GM12878 (cell line): ENCODE results near the gene NT5DC3. TPM values are rescaled to one million over a fixed set of nuclear protein-coding genes. Genes with fewer than 3 reads are reported as not detected.

Source experiments
- ATAC-seq: fragments of 200-7000 bp; cut with Tn5 transposase; 3 replicates; pipeline ENCODE4 v1.9.1; 2020; ENCODE audit warnings: mild to moderate bottlenecking, moderate library complexity
- BruUV-seq: library from RNA; stranded (reverse); fragments of 400-500 nt; replicated peaks from 2 replicates; lab custom pipeline; 2021; lab: Mats Ljungman, UMichigan
- CTCF ChIA-PET: fragments of 300-600 bp; sonication (Branson Sonifier 250); formaldehyde crosslinking; extraction: SDS; loops from one replicate; lab custom pipeline; 2021; ENCODE audit warnings: inconsistent platforms; lab: Yijun Ruan, JAX
- POLR2A ChIA-PET: fragments of 350-600 bp; formaldehyde crosslinking; extraction: SDS; loops from one replicate; lab custom pipeline; 2021; ENCODE audit warnings: inconsistent platforms; lab: Charles Lee
- RAD21 ChIA-PET: fragments of 300-600 bp; sonication (Branson Sonifier 250); formaldehyde crosslinking; loops from one replicate; lab custom pipeline; 2023; ENCODE audit warnings: antibody characterized with exemption; ENCODE audit not compliant: unreplicated experiment; lab: Charles Lee
- SMC1A ChIA-PET: fragments of 300-600 bp; sonication (Branson Sonifier 250); formaldehyde crosslinking; loops from one replicate; lab custom pipeline; 2023; ENCODE audit not compliant: unreplicated experiment, uncharacterized antibody; lab: Charles Lee
- DNase-seq: peaks from one replicate; pipeline ENCODE4 v3.0.0-alpha.2; 2011; ENCODE audit warnings: low read depth, low spot score
- FAIRE-seq: peaks from 3 replicates; lab custom pipeline; 2011; peaks lifted over from hg19 to GRCh38; lab: Jason Lieb, UNC
- H2AFZ ChIP-seq: 2 replicates; pipeline ENCODE4 v1.6.0; 2011; ENCODE audit warnings: low read depth, low read length, control low read depth; ENCODE audit not compliant: control insufficient read depth
- H3K27ac ChIP-seq: 2 replicates; pipeline ENCODE4 v1.5.1; 2011; ENCODE audit warnings: control low read depth; ENCODE audit not compliant: control insufficient read depth, insufficient read depth
- H3K27me3 ChIP-seq, 2 experiments: replicated peaks in 1 of 2; 2 replicates each; pipeline versions ENCODE4 v1.6.0 to v1.6.1; 2011; ENCODE audit warnings: low read length in 1 of 2; ENCODE audit not compliant: control insufficient read depth in 2 of 2, insufficient read depth in 2 of 2
- H3K36me3 ChIP-seq, 2 experiments: 2 replicates each; pipeline ENCODE4 v1.5.1; 2011; ENCODE audit warnings: low read length in 1 of 2; ENCODE audit not compliant: control insufficient read depth in 2 of 2, insufficient read depth in 2 of 2
- H3K4me1 ChIP-seq: 2 replicates; pipeline ENCODE4 v1.6.1; 2011; ENCODE audit warnings: mild to moderate bottlenecking, low read length, moderate library complexity, mixed read lengths; ENCODE audit not compliant: control insufficient read depth, insufficient read depth
- H3K4me2 ChIP-seq: 2 replicates; pipeline ENCODE4 v1.6.0; 2011; ENCODE audit warnings: control low read depth; ENCODE audit not compliant: control insufficient read depth, insufficient read depth
- H3K4me3 ChIP-seq: fragments of 200-600 bp; sonication (generic); 2 replicates; pipeline ENCODE4 v1.5.1; 2016
- H3K79me2 ChIP-seq: 2 replicates; pipeline ENCODE4 v1.6.0; 2011; ENCODE audit warnings: low read length; ENCODE audit not compliant: control insufficient read depth, insufficient read depth
- H3K9ac ChIP-seq: 2 replicates; pipeline ENCODE4 v1.8.0; 2011; ENCODE audit warnings: low read length, control low read depth, mixed read lengths; ENCODE audit not compliant: control insufficient read depth, insufficient read depth
- H3K9me3 ChIP-seq: replicated peaks from 3 replicates; pipeline ENCODE4 v1.5.1; 2011; ENCODE audit warnings: mild to moderate bottlenecking, low read length; ENCODE audit not compliant: control insufficient read depth, insufficient read depth
- H4K20me1 ChIP-seq: 2 replicates; pipeline ENCODE4 v1.6.0; 2011; ENCODE audit not compliant: control insufficient read depth, insufficient read depth
- CBFB ChIP-seq: IDR thresholded peaks from 2 replicates; pipeline ENCODE4 v1.6.1; 2016; ENCODE audit warnings: antibody characterized with exemption, low read depth
- CBX5 ChIP-seq: sonication (generic); IDR thresholded peaks from 2 replicates; pipeline ENCODE4 v1.6.1; 2016; ENCODE audit warnings: low read depth, moderate library complexity, mild to moderate bottlenecking, inconsistent platforms
- ESRRA ChIP-seq: IDR thresholded peaks from 2 replicates; pipeline ENCODE4 v1.6.1; 2012; ENCODE audit warnings: mild to moderate bottlenecking, low read length, improper control_type of control experiment
- IKZF2 ChIP-seq, 2 experiments: fragments of 450-650 bp; IDR thresholded peaks; 2 replicates each; pipeline ENCODE4 v1.6.1; 2017; ENCODE audit warnings: mild to moderate bottlenecking in 2 of 2, moderate library complexity in 2 of 2
- MEF2A ChIP-seq: IDR thresholded peaks from 2 replicates; pipeline ENCODE4 v1.6.1; 2011; ENCODE audit warnings: low read depth, mild to moderate bottlenecking, low read length, moderate library complexity; ENCODE audit not compliant: insufficient read depth
- MYC ChIP-seq: IDR thresholded peaks from 2 replicates; pipeline ENCODE4 v1.6.1; 2011; ENCODE audit warnings: mild to moderate bottlenecking, low read length, moderate library complexity, inconsistent platforms; ENCODE audit not compliant: insufficient read depth, insufficient replicate concordance, insufficient read length, severe bottlenecking
- NFYA ChIP-seq: IDR thresholded peaks from 2 replicates; pipeline ENCODE4 v1.6.1; 2011; ENCODE audit warnings: low read depth, mild to moderate bottlenecking, low read length, improper control_type of control experiment, borderline replicate concordance
- NFYB ChIP-seq: IDR thresholded peaks from 2 replicates; pipeline ENCODE4 v1.6.1; 2011; ENCODE audit warnings: low read depth, mild to moderate bottlenecking, low read length, improper control_type of control experiment, moderate library complexity; ENCODE audit not compliant: insufficient read depth
- RAD51 ChIP-seq: fragments of 450-650 bp; IDR thresholded peaks from 2 replicates; pipeline ENCODE4 v1.6.1; 2016; ENCODE audit warnings: moderate library complexity, mild to moderate bottlenecking, inconsistent platforms
- RB1 ChIP-seq: fragments of 450-650 bp; formaldehyde crosslinking; IDR thresholded peaks from 2 replicates; pipeline ENCODE4 v1.6.1; 2017; ENCODE audit warnings: mild to moderate bottlenecking, borderline replicate concordance
- RFX5 ChIP-seq: IDR thresholded peaks from 2 replicates; pipeline ENCODE4 v1.6.1; 2011; ENCODE audit warnings: low read depth, low read length, improper control_type of control experiment
- SIN3A ChIP-seq: IDR thresholded peaks from 2 replicates; pipeline ENCODE4 v1.6.1; 2012; ENCODE audit warnings: low read depth, low read length, improper control_type of control experiment
- SMAD1 ChIP-seq: fragments of 450-650 bp; IDR thresholded peaks from 2 replicates; pipeline ENCODE4 v1.6.1; 2018; ENCODE audit warnings: mild to moderate bottlenecking, low read depth; ENCODE audit not compliant: partially characterized antibody
- SP1 ChIP-seq: IDR thresholded peaks from one replicate; pipeline ENCODE4 v1.6.1; 2011; ENCODE audit warnings: low read depth, low read length
- TCF7 ChIP-seq: IDR thresholded peaks from 2 replicates; pipeline ENCODE4 v1.6.1; 2014; ENCODE audit warnings: antibody characterized with exemption, borderline replicate concordance
- WGBS: methylation state at CpG from one replicate; pipeline ENCODE4 v1.1.6; 2016; ENCODE audit warnings: low lambda C conversion rate; ENCODE audit not compliant: insufficient replicate concordance, insufficient coverage; ENCODE audit errors: missing lambda C conversion rate; 5-methylcytosine and 5-hydroxymethylcytosine counted together
- in situ Hi-C: fragments of 300-500 bp; cut with MboI; formaldehyde crosslinking; loops from 9 replicates; pipeline ENCODE4 v1.14.3; 2018; ENCODE audit warnings: mixed read lengths
- intact Hi-C: fragments of 100-400 bp; cut with micrococcal nuclease; formaldehyde crosslinking; loops from one replicate; pipeline ENCODE4 v1.14.2; 2022; ENCODE audit not compliant: unreplicated experiment
- polyA plus RNA-seq, 11 experiments: library from polyadenylated mRNA; depleted of rRNA in 4 of 11; unstranded in 6 of 11; stranded (reverse) in 5 of 11; fragments of >200 nt; fragmentation: Nextera tagmentation in 4 of 11; fragmentation: Illumina TruSeq in 1 of 11; extraction: Ambion mirVana in 4 of 11; extraction: Trizol in 1 of 11; gene quantifications; 1 replicate in 1 of 11; 2 replicates in 10 of 11; pipeline versions ENCODE4 v1.2.1 to v1.2.3, GENCODE V29; 2011 to 2016; ENCODE audit warnings: inconsistent platforms in 2 of 11, missing spikeins in 2 of 11, low read depth in 1 of 11
- total RNA-seq, 4 experiments: library from RNA; depleted of rRNA in 3 of 4; stranded (reverse); fragments of >200 nt in 3 of 4; fragmentation: Illumina TruSeq in 1 of 4; extraction: Trizol in 1 of 4; gene quantifications; 2 replicates each; pipeline versions ENCODE4 v1.2.1 to v1.2.3, GENCODE V29; 2013 to 2021
- TF ChIP-seq, protein P1 (sequence below): fragments of 450-650 bp; formaldehyde crosslinking; IDR thresholded peaks from 2 replicates; pipeline ENCODE4 v1.4.0; 2020; ENCODE audit warnings: mild to moderate bottlenecking, moderate library complexity
- TF ChIP-seq, protein P2 (sequence below): fragments of 450-650 bp; IDR thresholded peaks from 2 replicates; pipeline ENCODE4 v1.6.1; 2017; ENCODE audit warnings: mild to moderate bottlenecking, moderate library complexity

Gene NT5DC3
- total and polyA plus RNA-seq, 10 of the 15 experiments (the other 5 are each of a cell fraction or from before 2014, with no cell fraction given) = 2.0 to 12.4 (median 5.9) TPM

DNA sequence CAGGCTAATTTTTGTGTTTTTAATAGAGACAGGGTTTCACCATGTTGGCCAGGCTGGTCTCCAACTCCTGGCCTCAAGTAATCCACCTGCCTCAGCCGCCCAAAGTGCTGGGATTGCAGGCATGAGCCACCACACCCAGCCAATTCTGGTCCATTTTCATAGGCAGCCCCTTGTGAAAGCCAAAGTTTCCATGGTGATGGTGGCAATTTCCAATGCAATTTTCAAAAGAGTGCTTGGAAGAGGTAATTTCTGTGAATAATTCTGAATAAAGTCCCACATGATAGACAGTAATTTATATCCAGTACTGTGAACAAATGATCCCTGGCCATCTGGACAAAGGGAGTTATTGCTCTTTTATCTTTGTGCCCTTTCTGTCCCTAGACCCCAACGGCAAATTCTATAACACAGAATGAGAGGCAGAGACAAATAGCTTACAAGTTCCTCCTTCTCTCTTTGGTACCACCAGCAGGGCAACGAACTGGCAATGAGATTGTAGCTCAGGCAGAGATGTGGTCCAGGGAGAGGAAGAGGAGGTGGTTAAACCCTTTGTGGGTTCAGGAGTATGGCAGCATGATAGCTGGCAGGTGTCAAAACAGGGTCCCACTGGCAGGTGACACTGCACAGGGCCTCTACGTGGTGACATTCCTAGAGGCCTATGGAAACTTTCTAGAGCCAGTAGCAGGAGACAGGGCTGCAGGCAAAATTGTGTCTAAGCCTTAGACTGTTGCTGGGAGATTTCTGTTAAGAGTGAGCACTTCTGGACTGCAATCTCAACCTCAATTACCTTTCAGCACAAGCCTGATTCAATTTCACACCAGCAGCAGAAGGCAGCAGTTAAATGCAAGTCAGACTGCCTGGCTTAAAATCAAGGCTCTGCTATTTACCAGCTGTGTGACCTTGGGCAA lies 46.5 kb downstream of the NT5DC3 start:
- Histone ChIP-seq H4K20me1 (no peaks in the 10 kb centered on the region), H3K4me1 (no peaks in the 10 kb centered on the region), H3K4me2 (no peak overlapping the region), H2AFZ (no peak overlapping the region), H3K36me3 (peaks cover 5% of the 10 kb centered on the region in 2 experiments; a peak in 3 of 4 replicates), H3K27ac (no peak overlapping the region), H3K9ac (no peak overlapping the region), H3K9me3 (no peaks in the 10 kb centered on the region), H3K4me3 (no peak overlapping the region), H3K79me2 (no peaks in the 10 kb centered on the region), H3K27me3 (no peaks in the 10 kb centered on the region)
- ATAC-seq (no peak), DNase-seq (no peak), FAIRE-seq (no peak)
- 71% methylated on average over 4 of the region's 4 CpGs for WGBS
- ChIA-PET RAD21 (no interaction called here), POLR2A (no interaction called here), CTCF (no interaction called here), SMC1A (interaction anchor here (0.6 kb wide), 1 partner anchor 304 kb away, joined by 3 read pairs; no protein-coding TSS in a partner anchor)
- in situ Hi-C loops = no loop called here
- intact Hi-C loops = no loop called here
- BruUV-seq = no TSS peak
- TF ChIP-seq NFYB = no peak
- no peak for TF ChIP-seq CBX5
- no peak for TF ChIP-seq MYC
- no peak for TF ChIP-seq RAD51
- no peak for TF ChIP-seq SIN3A
- TF ChIP-seq NFYA = no peak
- TF ChIP-seq RB1 = no peak
- no peak for TF ChIP-seq TCF7
- no peak for TF ChIP-seq IKZF2 (IDR thresholded peaks at IDR 0.05)
- TF ChIP-seq MEF2A = no peak
- no peak for TF ChIP-seq SP1
- TF ChIP-seq SMAD1 = no peak
- TF ChIP-seq ESRRA = no peak
- TF ChIP-seq CBFB = no peak
- TF ChIP-seq, protein P1, sequence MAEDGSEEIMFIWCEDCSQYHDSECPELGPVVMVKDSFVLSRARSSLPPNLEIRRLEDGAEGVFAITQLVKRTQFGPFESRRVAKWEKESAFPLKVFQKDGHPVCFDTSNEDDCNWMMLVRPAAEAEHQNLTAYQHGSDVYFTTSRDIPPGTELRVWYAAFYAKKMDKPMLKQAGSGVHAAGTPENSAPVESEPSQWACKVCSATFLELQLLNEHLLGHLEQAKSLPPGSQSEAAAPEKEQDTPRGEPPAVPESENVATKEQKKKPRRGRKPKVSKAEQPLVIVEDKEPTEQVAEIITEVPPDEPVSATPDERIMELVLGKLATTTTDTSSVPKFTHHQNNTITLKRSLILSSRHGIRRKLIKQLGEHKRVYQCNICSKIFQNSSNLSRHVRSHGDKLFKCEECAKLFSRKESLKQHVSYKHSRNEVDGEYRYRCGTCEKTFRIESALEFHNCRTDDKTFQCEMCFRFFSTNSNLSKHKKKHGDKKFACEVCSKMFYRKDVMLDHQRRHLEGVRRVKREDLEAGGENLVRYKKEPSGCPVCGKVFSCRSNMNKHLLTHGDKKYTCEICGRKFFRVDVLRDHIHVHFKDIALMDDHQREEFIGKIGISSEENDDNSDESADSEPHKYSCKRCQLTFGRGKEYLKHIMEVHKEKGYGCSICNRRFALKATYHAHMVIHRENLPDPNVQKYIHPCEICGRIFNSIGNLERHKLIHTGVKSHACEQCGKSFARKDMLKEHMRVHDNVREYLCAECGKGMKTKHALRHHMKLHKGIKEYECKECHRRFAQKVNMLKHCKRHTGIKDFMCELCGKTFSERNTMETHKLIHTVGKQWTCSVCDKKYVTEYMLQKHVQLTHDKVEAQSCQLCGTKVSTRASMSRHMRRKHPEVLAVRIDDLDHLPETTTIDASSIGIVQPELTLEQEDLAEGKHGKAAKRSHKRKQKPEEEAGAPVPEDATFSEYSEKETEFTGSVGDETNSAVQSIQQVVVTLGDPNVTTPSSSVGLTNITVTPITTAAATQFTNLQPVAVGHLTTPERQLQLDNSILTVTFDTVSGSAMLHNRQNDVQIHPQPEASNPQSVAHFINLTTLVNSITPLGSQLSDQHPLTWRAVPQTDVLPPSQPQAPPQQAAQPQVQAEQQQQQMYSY (CRISPR knock-in tag) = no peak
- no peak for TF ChIP-seq RFX5
- TF ChIP-seq, protein P2, sequence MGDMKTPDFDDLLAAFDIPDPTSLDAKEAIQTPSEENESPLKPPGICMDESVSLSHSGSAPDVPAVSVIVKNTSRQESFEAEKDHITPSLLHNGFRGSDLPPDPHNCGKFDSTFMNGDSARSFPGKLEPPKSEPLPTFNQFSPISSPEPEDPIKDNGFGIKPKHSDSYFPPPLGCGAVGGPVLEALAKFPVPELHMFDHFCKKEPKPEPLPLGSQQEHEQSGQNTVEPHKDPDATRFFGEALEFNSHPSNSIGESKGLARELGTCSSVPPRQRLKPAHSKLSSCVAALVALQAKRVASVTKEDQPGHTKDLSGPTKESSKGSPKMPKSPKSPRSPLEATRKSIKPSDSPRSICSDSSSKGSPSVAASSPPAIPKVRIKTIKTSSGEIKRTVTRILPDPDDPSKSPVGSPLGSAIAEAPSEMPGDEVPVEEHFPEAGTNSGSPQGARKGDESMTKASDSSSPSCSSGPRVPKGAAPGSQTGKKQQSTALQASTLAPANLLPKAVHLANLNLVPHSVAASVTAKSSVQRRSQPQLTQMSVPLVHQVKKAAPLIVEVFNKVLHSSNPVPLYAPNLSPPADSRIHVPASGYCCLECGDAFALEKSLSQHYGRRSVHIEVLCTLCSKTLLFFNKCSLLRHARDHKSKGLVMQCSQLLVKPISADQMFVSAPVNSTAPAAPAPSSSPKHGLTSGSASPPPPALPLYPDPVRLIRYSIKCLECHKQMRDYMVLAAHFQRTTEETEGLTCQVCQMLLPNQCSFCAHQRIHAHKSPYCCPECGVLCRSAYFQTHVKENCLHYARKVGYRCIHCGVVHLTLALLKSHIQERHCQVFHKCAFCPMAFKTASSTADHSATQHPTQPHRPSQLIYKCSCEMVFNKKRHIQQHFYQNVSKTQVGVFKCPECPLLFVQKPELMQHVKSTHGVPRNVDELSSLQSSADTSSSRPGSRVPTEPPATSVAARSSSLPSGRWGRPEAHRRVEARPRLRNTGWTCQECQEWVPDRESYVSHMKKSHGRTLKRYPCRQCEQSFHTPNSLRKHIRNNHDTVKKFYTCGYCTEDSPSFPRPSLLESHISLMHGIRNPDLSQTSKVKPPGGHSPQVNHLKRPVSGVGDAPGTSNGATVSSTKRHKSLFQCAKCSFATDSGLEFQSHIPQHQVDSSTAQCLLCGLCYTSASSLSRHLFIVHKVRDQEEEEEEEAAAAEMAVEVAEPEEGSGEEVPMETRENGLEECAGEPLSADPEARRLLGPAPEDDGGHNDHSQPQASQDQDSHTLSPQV = no peak
